NCI-H1048 (cell line): Measurements from ENCODE around the gene BCL6.
"Not testable (repeated sequence)": the region's sequence is repeated elsewhere in the genome, so short reads cannot be mapped to it uniquely, and the experiment has no call there.

Experiments used
- DNase-seq: peaks from one replicate; lab custom pipeline; 2025; lab: John Stamatoyannopoulos, UW

BCL6 gene

GRCh38 chr3:187713504-187713903 lies 31.8 kb downstream of the BCL6 start:
- no peak for DNase-seq

GRCh38 chr3:187709155-187709554 lies 36.1 kb downstream of the BCL6 start:
- DNase-seq = no peak

- DNase-seq = no peak
Measured at GRCh38 chr3:187708696-187709095, 36.6 kb downstream of the BCL6 start.

DNA sequence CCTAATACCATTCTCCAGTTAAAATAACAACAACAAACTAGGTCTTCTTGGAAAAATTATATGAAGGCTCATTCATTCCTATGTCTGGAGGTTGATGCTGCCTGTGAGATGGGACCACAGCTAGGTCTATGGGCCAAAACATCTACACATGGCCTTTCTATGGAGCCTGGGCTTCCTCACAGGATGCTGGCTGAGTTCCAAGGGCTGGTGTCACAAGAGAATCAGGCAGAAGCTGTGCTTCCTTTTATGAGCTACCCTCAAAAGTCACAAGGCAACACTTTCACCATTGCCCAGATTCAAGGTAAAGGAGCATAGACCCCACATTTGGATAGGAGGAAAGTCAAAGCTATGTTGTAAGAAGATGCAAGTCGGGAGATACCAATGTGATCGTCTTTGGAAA lies 38.3 kb downstream of the BCL6 start:
- DNase-seq = no peak

GRCh38 chr3:187705164-187705563 lies 40.1 kb downstream of the BCL6 start:
- DNase-seq = no peak

GRCh38 chr3:187702507-187703033 lies 42.7 kb downstream of the BCL6 start, which contains the start of gene RTP2:
TSS of gene RTP2 (minus strand) at chr3:187702557. CDS start at chr3:187702128, 429 bp downstream.
- no peak for DNase-seq

- no peak for DNase-seq
Measured at GRCh38 chr3:187700249-187700648, 45.0 kb downstream of the BCL6 start.

- no peak for DNase-seq
Measured at GRCh38 chr3:187698499-187699399, 46.5 kb downstream of the BCL6 start.

DNA sequence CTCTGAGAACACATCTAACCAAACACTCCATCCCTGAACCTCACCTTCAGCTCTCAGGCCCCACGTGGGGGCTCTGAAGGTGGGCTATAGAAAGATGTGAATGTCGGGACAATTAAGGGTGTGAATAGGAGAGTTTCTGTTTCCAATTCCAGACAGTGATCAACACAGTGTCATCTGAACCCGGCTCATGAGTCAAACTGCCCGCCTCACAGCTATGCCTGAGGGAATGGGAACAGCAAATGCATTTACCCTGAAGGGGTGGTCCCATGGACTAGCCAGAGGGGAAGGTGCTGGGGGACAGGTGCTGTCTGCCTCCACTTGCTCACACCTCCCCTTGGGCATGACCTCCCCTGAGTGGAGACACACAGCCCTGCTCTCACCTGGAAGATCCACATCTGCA lies 49.2 kb downstream of the BCL6 start:
- no peak for DNase-seq

DNA sequence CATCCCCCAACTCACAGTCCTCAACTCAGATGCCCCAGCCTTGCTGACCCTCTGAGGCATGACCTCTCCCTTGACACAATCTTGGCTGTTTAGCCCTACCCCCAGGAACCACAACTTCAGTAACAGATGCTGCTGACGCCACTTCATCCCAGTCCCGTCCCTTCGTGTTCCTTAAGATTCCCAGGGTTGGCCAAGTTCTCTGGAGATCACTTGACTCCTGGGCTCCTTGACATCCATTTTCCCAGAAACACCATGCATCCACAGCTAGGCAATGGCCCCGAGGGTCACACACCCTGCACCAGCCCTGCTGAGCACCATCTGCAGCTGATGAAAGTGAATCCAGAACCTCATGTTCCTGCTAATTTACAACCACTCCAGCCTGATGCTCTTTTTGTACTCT lies 49.8 kb downstream of the BCL6 start:
- no peak for DNase-seq

GRCh38 chr3:187694801-187695200 lies 50.5 kb downstream of the BCL6 start:
- DNase-seq = no peak

DNA sequence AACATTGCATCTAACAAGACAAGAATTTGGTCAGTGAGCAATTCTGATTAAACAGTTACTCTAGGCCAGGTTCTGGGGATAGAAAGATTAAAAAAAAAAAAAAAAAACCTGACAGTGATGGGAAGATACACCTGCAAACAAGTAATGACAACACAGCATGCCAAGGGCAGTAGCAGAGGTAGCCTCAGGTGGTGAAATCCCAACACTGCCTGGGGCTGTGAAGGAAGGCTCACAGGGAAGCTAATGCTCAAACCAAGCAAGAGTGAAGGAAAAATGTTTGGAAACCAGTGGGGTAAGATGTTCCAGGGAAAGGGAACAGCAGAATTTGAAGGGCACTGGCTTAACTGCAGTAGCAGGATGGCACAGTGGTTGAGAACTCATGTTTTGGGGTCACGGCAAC lies 51.8 kb downstream of the BCL6 start:
- DNase-seq = no peak

DNA sequence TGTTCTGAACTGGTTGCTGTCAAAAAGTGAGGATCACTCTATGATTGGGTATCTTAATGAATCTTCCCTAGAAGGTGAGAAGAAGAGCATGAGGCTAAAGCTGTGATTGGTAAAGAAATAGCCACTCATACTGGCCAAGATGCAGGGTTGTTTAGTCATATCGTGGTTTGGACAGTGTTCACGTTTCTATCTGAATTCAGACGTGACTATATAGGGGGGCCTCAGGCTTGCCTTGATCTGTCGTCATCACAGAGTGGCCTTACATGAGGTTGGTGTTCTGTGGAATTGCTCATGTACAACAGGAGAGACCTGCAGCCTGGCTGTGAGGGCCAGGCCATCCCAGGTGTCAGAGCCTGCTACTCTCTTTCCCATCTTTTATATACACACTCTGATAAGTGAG lies 55.3 kb downstream of the BCL6 start:
- DNase-seq = no peak

DNA sequence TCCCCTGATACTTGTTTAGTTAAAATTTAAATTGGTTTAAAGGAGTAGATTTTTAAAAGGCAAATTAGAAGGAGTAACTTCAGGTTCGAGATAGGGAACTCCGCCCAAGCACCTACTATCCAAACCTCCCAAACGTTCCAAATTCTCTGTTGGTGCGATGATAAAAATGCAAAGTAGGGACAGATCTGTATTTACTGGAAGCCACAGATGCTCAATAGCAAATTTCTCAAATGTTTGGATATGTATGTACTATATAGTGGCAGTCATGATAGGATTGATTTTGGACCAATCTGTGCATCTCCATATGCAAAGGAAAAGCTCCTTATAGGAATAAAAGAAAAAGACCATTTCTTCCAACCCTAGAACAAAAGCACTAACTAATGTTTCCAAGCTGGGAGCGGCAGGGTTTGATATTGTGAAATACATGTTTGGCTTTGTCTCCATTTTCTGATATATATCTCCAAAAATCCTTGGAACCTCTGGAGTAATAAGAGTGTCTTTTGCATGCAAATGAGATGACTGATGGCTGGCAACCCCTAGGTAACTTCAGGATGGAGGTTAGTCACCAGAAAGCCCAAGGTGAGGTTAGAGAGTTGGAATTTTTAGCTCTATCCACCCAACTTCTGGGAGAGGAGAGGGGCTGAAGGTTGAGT lies 58.5 kb downstream of the BCL6 start:
- DNase-seq = no peak

DNA sequence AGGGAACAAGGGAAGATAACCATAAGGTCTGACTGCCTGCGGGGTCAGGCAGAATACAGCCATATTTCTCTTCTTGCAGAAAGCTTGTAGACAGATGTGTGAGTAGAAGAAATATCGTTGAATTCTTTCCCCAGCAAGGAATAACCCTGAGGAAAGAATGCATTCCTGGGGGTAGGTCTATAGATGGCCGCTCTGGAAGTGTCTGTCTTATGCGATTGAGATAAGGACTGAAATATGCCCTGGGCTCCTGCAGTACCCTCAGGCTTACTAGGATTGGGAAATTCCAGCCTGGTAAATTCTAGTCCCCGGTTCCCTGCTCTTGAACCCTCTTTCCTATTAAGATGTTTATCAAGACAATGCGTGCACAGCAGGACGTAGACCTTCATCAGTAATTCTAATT lies 59.3 kb downstream of the BCL6 start:
- no peak for DNase-seq

DNA sequence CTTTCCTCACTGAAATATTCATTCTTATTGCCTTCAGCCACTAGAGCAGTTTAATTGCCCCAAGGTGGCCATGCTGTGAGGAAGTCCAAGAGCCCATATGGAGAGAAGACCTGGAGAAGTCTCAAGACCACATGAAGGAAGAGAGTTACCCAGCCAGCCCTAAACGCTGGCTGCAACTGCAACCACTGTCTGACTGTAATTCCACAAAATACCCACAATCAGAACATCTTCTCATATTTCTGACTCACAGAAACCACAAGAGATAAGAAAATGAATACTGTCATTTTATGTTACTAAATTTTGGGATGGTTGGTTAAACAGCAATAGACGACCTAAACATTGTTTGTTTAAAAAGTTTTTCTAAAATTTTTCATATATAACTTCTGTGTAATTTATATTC lies 60.4 kb downstream of the BCL6 start:
- DNase-seq = no peak

DNA sequence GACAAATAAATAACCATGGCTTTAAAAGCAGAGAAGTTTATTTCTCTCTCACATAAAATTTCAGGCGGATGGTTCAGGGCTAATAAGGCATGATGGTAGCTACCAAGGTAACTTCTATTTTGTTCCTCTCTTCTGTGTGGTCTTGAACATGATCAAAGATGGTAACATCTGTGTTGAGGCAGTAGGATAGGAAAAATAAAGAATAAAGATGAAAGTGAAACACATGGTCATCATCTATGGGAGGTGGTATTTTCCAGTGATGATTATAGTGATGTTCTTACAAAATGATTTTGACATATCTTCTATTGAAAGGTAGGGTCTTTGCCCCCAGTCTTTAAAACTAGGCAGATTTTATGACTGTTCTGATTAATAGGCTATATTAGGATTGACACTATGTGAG lies 60.8 kb downstream of the BCL6 start:
- DNase-seq = no peak

DNA sequence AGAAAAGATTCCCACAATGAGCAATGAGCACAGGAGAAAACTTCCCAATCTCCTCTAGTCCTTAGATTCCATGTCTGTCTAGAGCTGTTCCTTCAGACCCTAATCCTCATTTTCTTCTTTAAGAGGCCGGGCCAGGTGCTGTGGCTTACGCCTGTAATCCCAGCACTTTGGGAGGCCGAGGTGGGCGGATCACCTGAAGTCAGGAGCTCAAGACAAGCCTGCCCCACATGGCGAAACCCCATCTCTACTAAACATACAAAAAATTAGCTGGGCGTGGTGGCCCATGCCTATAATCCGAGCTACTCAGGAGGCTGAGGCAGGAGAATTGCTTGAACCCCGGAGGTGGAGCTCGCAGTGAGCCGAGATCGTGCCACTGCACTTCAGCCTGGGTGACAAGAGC lies 63.5 kb downstream of the BCL6 start:
- DNase-seq = not testable (repeated sequence)

DNA sequence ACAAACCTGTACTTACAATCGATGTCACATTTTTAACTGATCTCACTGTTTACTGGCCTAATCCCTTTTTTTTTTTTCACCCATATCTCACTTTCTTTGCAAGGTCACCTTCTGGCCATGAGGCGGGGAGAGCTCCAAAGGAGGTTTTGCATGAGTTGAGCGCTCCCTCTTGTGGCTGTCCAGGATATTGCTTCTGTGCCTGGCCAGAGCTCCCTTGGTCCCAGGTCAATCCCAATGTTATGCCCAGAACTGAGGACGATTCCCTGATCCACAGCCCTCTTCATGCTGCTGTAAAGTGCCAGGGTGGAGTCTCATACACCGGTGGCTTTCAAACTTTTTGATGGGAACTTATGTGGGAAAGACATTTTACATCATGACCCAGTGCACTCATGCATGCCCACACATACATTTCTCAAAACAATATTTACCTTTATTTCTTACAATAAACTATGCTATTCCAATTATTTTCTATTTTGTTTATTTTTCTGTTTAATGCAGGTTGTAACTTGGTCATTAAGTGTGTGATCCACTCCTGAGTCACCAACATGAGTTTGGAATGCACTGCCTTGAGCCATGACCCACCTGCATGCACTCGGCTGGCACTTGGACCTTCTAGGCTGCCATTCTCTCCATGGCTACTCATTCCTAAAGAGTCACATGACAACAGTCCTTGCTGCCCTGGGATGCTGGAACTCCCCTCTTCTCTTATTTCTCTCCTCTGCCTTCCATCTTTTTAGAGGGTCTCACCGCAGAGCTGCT lies 65.5 kb downstream of the BCL6 start:
- DNase-seq = no peak

- no peak for DNase-seq
Measured at GRCh38 chr3:187678726-187679268, 66.5 kb downstream of the BCL6 start.

- no peak for DNase-seq
Measured at GRCh38 chr3:187677604-187678003, 67.7 kb downstream of the BCL6 start.

DNA sequence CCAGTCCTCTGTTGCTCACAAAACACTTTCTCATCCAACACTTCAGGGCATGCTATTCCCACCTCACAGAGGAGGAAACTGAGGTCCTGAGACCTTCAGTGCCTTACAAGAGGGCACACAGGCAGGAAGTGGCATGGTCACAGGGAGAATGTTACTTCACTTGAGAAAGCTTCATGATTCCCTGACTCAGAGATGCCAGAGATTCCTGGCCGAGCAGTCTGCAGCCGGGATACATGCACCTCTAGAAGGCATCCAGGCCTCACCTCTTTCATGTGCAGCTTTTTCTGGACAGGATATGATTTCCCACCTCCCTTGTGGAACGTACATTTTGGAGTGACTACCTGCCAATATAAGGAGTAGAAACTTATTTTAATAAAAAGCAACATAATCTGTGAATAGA lies 72.3 kb downstream of the BCL6 start:
- no peak for DNase-seq
